D721Med (cell line): Measurements from ENCODE around the gene SPTB.

Experiments used
- DNase-seq: peaks from one replicate; pipeline ENCODE4 v3.0.0; 2011; ENCODE audit warnings: low spot score; ENCODE audit not compliant: insufficient read length
- FAIRE-seq: peaks from 2 replicates; lab custom pipeline; 2011; peaks lifted over from hg19 to GRCh38; lab: Jason Lieb, UNC
- TF ChIP-seq, protein P1 (sequence below): IDR thresholded peaks from 2 replicates; pipeline ENCODE4 v1.5.1; 2012; ENCODE audit warnings: mild to moderate bottlenecking, control low read depth; ENCODE audit not compliant: insufficient read depth; ENCODE audit errors: missing control alignments

The SPTB gene

DNA sequence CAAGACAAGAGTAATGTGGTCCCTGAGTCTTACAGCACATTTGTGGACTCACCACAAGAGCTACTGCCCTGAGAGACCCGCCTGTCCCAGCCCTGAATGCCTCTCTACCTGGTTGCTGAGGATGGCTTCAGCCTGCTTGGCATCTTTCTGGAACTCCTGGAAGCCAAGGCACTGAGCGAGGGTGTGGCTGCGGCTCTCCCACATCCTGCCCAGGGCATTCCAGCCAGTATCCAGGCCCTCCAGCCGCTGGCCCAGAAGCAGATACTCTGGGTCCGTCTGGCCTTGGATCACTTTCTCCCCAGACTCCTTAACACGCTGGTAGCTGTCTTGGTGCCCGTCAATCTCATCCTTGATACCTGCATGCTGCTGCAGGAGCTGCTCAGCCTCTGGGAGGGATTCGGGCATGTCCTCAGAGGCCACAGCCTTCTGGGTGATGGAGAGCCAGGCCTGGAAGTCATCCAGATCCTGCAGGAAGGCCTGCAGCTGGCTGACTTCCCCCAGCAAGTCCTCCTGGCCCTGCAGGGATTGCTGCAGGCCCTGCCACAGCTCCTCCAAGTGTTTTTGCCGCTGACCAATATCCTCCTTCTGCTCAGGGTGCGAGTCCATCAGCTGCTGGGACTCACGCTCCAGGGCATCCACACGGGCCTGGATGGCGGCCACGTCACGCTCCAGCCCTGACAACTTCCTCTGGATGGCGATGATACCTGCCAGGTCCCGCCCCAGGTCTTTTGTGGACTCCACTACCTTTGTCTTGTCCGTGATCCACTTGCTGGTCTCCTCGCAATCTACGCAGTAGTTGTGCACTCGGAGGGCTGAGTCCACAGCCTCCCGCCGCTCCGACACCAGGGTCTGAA is 93.2 kb downstream of the SPTB start:
- FAIRE-seq = no peak
- no peak for DNase-seq
- TF ChIP-seq, protein P1, sequence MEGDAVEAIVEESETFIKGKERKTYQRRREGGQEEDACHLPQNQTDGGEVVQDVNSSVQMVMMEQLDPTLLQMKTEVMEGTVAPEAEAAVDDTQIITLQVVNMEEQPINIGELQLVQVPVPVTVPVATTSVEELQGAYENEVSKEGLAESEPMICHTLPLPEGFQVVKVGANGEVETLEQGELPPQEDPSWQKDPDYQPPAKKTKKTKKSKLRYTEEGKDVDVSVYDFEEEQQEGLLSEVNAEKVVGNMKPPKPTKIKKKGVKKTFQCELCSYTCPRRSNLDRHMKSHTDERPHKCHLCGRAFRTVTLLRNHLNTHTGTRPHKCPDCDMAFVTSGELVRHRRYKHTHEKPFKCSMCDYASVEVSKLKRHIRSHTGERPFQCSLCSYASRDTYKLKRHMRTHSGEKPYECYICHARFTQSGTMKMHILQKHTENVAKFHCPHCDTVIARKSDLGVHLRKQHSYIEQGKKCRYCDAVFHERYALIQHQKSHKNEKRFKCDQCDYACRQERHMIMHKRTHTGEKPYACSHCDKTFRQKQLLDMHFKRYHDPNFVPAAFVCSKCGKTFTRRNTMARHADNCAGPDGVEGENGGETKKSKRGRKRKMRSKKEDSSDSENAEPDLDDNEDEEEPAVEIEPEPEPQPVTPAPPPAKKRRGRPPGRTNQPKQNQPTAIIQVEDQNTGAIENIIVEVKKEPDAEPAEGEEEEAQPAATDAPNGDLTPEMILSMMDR = no peak

DNA sequence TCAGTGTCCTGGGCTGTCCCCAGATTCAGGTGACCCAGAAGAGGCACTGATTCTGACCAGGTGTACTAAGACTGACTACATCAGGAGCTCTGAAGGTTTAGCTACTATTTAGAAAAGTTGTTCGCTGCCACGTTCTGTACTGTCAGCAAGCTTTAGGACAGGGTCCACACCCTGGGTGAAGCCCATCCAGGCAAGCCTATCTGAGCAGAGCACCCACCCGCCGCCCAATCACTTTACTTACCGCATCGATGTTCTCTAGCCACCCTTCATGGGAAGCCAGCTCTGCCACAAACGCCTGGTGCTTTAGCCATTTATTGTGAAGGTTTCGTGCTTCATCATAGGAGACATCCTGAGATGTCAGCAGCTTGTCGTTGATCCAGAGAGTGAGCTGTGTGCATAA is 95.7 kb downstream of the SPTB start:
- no peak for DNase-seq
- no peak for FAIRE-seq
- TF ChIP-seq, protein P1 = no peak

DNA sequence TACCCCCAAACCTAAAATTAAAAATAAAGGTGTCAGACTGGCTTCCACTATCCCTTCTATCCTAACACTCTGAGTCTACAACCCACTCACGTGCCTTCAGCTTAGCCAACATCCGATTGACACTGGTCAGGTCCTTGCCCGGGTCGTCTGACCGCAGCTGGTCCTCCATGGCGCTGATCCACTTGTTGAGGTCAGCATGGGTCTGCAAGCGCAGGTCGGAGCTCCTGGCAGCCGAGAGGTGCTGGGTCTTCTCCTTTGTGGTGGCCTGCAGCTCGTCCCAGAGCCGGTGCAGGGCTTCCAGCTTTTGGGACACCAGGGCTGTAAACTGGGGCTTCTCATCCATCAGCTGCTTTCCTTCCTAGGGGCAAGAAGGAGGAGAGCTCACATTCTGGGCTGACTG is 97.5 kb downstream of the SPTB start:
- no peak for FAIRE-seq
- no peak for DNase-seq
- TF ChIP-seq, protein P1 = no peak

DNA sequence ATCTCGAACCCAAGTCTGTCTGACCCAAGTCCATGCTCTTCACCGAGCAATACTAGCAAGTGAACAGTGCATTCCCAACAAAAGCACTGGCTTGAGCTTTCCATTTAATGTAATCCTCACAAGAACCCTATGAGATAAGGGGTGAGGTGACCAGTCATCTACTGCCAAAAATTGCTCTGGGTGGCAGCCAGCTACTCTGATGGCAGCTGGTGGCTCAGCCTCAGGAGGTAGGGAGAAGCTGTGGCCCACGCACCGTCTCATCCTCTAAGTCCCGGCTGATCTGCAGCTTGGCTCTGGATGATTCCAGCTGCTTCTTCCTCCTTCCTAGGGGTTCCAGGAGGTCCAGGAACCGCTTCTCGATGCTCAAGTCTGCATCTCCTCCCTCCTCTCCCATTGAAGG is 100.2 kb downstream of the SPTB start:
- TF ChIP-seq, protein P1 = no peak
- FAIRE-seq = no peak

DNA sequence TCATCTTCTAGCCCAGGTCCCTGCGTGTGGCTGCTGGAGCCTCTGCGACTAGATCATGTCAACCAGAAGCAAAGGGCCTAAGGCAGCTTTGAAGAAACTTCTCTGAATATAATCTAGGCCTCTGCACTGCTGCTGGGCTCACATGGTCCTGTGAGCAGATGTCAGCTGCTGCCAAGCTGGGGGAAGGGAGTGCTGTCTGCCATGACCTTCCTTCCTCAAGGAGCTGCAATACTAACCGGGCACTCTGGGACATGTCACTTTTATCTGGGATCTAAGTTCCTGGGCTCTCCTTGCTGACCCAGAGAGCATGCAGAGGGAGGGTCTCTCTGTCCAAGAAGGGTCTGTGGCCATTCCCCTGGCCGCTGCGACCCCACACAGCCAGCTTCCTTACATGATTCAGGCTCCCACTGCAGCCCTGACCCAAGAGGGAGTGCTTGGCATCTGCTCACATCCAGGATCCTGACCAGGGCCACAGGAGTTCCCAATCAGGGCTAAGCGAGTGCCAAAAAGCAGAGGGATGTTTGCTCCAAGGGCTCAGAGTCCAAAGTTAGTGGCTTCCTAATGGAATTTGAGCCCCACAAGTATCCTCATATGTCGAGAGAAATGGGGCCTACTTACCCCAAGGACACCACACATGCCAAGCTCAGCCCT is 101.5 kb downstream of the SPTB start:
- DNase-seq = no peak
- TF ChIP-seq, protein P1 = no peak
- no peak for FAIRE-seq

More for the DNA sequence above, 100.2 kb downstream of the SPTB start:
- DNase-seq = no peak

DNA sequence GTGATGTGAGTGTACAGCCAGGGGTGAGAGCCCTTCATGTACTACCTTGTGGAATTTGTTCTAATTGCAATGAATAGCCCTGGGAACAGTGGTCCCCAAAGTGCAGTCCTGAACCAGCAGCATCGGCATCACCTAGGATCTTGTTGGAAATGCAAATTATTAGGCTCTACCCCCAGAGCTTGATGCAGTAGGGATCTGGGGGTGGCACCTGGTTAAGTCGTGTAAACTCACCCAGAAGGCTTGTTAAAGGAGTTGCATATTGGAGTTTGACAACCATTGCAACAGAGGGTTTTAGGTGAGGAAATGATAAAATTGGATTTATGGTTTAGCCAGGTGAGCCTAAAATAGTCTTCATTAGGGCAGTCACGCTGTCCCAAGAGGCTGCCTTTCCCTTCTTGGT is 102.2 kb downstream of the SPTB start:
- TF ChIP-seq, protein P1 = no peak
- FAIRE-seq (no peak), DNase-seq (no peak)
